Pancreas (tissue), 10 donors: ENCODE data around the gene MEGF11. TPM values are rescaled to one million over a fixed set of nuclear protein-coding genes. Genes with fewer than 3 reads are reported as not detected.

ENCODE experiments used
- ATAC-seq, 4 donors: fragments of 200-7000 bp; cut with Tn5 transposase; one replicate each; pipeline versions ENCODE4 v1.8.0 to v1.9.1; 2020; ENCODE audit warnings: mild to moderate bottlenecking in 4 of 4, moderate library complexity in 4 of 4
- DNase-seq, 6 donors: peaks; one replicate each; pipeline ENCODE4 v3.0.0-alpha.2; 2020
- FAIRE-seq: peaks from 2 replicates; lab custom pipeline; 2012; peaks lifted over from hg19 to GRCh38; lab: Jason Lieb, UNC
- H3K27ac ChIP-seq, 4 donors: fragments of 200-600 bp; sonication (generic); 1 replicate in 3 of 4; 2 replicates in 1 of 4; pipeline versions ENCODE4 v1.5.0 to v1.8.0; 2020
- H3K27me3 ChIP-seq, 4 donors: fragments of 200-600 bp; one replicate each; pipeline ENCODE4 v1.8.0; 2021
- H3K36me3 ChIP-seq, 3 donors: fragments of 200-600 bp; sonication (generic) in 1 of 3; one replicate each; pipeline versions ENCODE4 v1.5.0 to v1.8.0; 2020 to 2021
- H3K4me1 ChIP-seq, 3 donors: fragments of 200-600 bp; one replicate each; pipeline ENCODE4 v1.8.0; 2021
- H3K4me3 ChIP-seq, 4 donors: fragments of 200-600 bp; sonication (generic) in 2 of 4; one replicate each; pipeline versions ENCODE4 v1.5.0 to v1.8.0; 2020 to 2021
- H3K9me3 ChIP-seq, 4 donors: fragments of 200-600 bp; one replicate each; pipeline ENCODE4 v1.8.0; 2021
- CTCF ChIP-seq, 4 donors: fragments of 200-600 bp; sonication (generic) in 3 of 4; IDR thresholded peaks; one replicate each; pipeline versions ENCODE4 v1.5.0 to v1.8.0; 2021; ENCODE audit warnings: antibody characterized with exemption in 4 of 4
- WGBS, 2 donors: extraction: QIAGEN DNeasy Blood & Tissue Kit; methylation state at CpG; one replicate each; pipeline ENCODE4 v1.1.7; 2013; 5-methylcytosine and 5-hydroxymethylcytosine counted together
- intact Hi-C, 3 donors: fragments of 100-400 bp; cut with DNase I; formaldehyde crosslinking; loops; one replicate each; pipeline versions ENCODE4 v1.11.1 to v1.14.2; 2022
- polyA plus RNA-seq, 2 donors: library from polyadenylated mRNA; stranded (reverse); fragments of 200-250 nt; gene quantifications; one replicate each; pipeline ENCODE4 v1.2.3, GENCODE V29; 2013
- total RNA-seq, 6 donors: library from RNA; stranded (reverse); fragmentation: NEBNext Ultra II Directional in 4 of 6; extraction: Animal tissue kit (Norgen Biotek cat#: 25700) in 4 of 6; gene quantifications; one replicate each; pipeline versions ENCODE4 v1.2.1 to v1.2.4, GENCODE V29; 2021 to 2023
- donor health status: healthy with polysubstance abuse.
- donor health status: DM: no; HTN: no; CAD: no; lungs with moderate emphysema.
- donor health status: DM: no; HTN: no; CAD: no.
- donor health status: control.
- donor health status: control.
- donor health status: Bipolar disorder and iron deficiency.
- donor health status: DM: yes; HTN: yes; CAD: no.
- donor health status: DM: no; HTN: no; CAD: no.
- donor health status: DM: no; HTN: no; CAD: no.
- donor health status: DM: yes; HTN: yes; CAD: no.

Gene MEGF11
- total and polyA plus RNA-seq, 8 donors = 0.19 to 0.87 (median 0.37) TPM

DNA sequence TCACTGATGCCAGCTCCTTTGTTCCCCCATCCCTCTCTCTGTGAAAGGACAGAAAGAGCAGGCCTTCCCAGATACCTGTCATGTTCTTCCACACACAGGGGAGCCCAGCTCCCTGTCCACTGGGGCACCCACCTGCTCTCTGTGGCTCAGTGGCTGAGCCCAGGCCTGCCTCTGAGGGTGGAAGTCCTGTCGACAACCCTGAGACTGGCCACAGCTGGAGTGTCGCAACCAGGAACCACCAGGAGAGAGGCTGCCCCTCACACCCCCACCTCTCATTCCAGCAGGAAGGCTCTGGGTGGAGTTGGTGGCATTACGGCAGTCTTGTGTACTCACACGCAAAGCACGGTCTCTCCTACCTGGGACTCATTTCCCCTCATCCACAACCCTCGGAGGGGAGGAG is 66.3 kb downstream of the MEGF11 start:
- no peak for TF ChIP-seq CTCF (IDR thresholded peaks at IDR 0.05)
- H3K36me3 ChIP-seq = no peaks in the 10 kb centered on the region
- no peak for DNase-seq
- no peaks in the 10 kb centered on the region for H3K4me1 ChIP-seq
- FAIRE-seq = no peak
- no peaks in the 10 kb centered on the region for H3K9me3 ChIP-seq
- intact Hi-C loops = loop anchor here in 1 of 3 donors (10.0 kb wide), 1 partner anchor 202 kb away; no protein-coding TSS in a partner anchor
- ATAC-seq = no peak
- H3K4me3 ChIP-seq = no peak overlapping the region
- no peak overlapping the region for H3K27ac ChIP-seq
- WGBS, 2 donors = 71 to 82% methylated on average over 6 of the region's 6 CpGs
- H3K27me3 ChIP-seq = no peaks in the 10 kb centered on the region

DNA sequence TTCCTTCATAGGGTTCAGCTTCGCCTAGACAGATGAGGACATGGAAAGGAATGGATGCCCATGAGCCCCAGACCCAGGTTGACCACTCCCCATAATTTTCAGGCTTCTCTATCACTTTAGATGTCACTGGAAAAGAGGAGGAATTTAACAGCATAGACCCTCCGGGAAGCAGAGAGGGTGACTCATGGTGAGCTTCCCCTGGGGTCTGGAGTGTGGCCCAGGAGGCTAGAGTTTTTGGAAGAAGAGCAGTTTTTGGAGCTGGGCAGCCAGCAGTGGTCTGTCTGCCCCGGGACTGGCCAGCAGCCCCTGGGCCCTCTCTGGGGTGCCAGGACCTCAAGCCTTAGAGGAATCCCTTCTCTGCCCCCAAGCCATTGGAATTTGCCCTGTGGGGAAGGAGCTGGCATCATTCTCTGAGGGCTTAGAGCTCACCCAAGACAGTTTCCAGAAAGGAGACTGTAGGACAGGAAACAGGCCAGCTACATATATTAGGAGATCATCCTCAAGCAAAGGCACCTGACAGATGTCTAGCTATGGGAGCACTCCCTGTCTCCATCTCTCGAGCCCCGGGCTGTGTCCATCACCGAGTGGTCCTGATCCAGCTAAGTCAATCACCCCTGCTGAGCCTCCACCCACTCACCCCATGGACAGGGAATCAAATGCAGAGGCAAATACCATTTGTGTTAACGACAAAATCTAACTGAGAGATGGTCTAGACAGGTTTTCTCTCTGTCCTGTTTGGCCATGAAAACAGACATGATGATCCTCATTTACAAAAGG is 67.3 kb downstream of the MEGF11 start:
- no peaks in the 10 kb centered on the region for H3K36me3 ChIP-seq
- H3K4me1 ChIP-seq = no peaks in the 10 kb centered on the region
- no peaks in the 10 kb centered on the region for H3K9me3 ChIP-seq
- H3K27me3 ChIP-seq = no peaks in the 10 kb centered on the region
- 79 to 86% methylated on average over 7 of the region's 7 CpGs for WGBS, 2 donors
- no peak for DNase-seq
- H3K27ac ChIP-seq = no peak overlapping the region
- intact Hi-C loops = loop anchor here in 1 of 3 donors (10.0 kb wide), 1 partner anchor 201 kb away; no protein-coding TSS in a partner anchor
- no peak for ATAC-seq
- no peak overlapping the region for H3K4me3 ChIP-seq
- TF ChIP-seq CTCF (IDR thresholded peaks at IDR 0.05) = no peak
- no peak for FAIRE-seq

- H3K4me3 ChIP-seq = no peak overlapping the region
- DNase-seq (no peak), ATAC-seq (no peak), FAIRE-seq (no peak)
- no peaks in the 10 kb centered on the region for H3K27me3 ChIP-seq
- no peaks in the 10 kb centered on the region for H3K9me3 ChIP-seq
- intact Hi-C loops = loop anchor here in 1 of 3 donors (10.0 kb wide), 1 partner anchor 200 kb away; no protein-coding TSS in a partner anchor
- TF ChIP-seq CTCF (IDR thresholded peaks at IDR 0.05) = no peak
- no peaks in the 10 kb centered on the region for H3K36me3 ChIP-seq
- 54 to 64% methylated on average over 8 of the region's 8 CpGs for WGBS, 2 donors
- H3K27ac ChIP-seq = no peak overlapping the region
- no peaks in the 10 kb centered on the region for H3K4me1 ChIP-seq
These were observed 68.4 kb downstream of the MEGF11 start for GRCh38 chr15:66184936-66185790.

GRCh38 chr15:66184492-66184891 is 69.1 kb downstream of the MEGF11 start:
- Histone ChIP-seq H3K4me3 (no peak overlapping the region), H3K27me3 (no peaks in the 10 kb centered on the region), H3K9me3 (no peaks in the 10 kb centered on the region), H3K27ac (no peak overlapping the region), H3K36me3 (no peaks in the 10 kb centered on the region), H3K4me1 (no peaks in the 10 kb centered on the region)
- DNase-seq (no peak), ATAC-seq (no peak), FAIRE-seq (no peak)
- TF ChIP-seq CTCF (IDR thresholded peaks at IDR 0.05) = no peak
- intact Hi-C loops = loop anchor here in 1 of 3 donors (10.0 kb wide), 1 partner anchor 200 kb away; no protein-coding TSS in a partner anchor
- 80 to 85% methylated on average over 6 of the region's 6 CpGs for WGBS, 2 donors
